ENCODE measurements around the gene COA4. TPM values are rescaled to one million over a fixed set of nuclear protein-coding genes. Genes with fewer than 3 reads are reported as not detected.

COA4 gene
- total and polyA plus RNA-seq, 2 donors from 2014 or later, result 64.7 to 177 TPM

GRCh38 chr11:73916435-73916834 is 39.8 kb upstream of the COA4 start:
- Histone ChIP-seq H3K4me1 (ENCODE audit: control insufficient read depth in 2 of 3, insufficient read depth in 2 of 3, low read depth in 1 of 3, low read length in 3 of 3) (no peaks in the 10 kb centered on the region), H3K9me3 (ENCODE audit: control insufficient read depth in 2 of 3, insufficient read depth in 1 of 3, low read length in 3 of 3) (no peaks in the 10 kb centered on the region), H3K27ac (ENCODE audit: low read depth in 2 of 2, low read length in 2 of 2) (peak overlapping the region in 1 of 2 donors; percentile 35), H3K27me3 (ENCODE audit: control insufficient read depth, insufficient read depth, low read length) (no peaks in the 10 kb centered on the region), H3K36me3 (ENCODE audit: control insufficient read depth in 2 of 3, insufficient read depth in 3 of 3, low read length in 3 of 3) (peaks cover 11 to 27% (median 16%) of the 10 kb centered on the region in 3 donors), H3K4me3 (ENCODE audit: low read length in 3 of 3) (no peak overlapping the region), H3K9ac (ENCODE audit: low read length in 3 of 3) (no peak overlapping the region)
- TF ChIP-seq CTCF (IDR thresholded peaks at IDR 0.05; ENCODE audit: borderline replicate concordance, extremely low read depth, insufficient read depth), result no peak
- DNase-seq, result no peak
- FAIRE-seq, result peak; percentile 44
- intact Hi-C loops (cut with DNase I), result no loop called here

GRCh38 chr11:73914284-73914683 is 37.6 kb upstream of the COA4 start:
- no peak overlapping the region for H3K4me3 ChIP-seq (ENCODE audit: low read length in 3 of 3)
- no peak overlapping the region for H3K9ac ChIP-seq (ENCODE audit: low read length in 3 of 3)
- no peak for TF ChIP-seq CTCF (IDR thresholded peaks at IDR 0.05; ENCODE audit: borderline replicate concordance, extremely low read depth, insufficient read depth)
- H3K36me3 ChIP-seq (ENCODE audit: control insufficient read depth in 2 of 3, insufficient read depth in 3 of 3, low read length in 3 of 3), result peaks cover 9 to 37% (median 17%) of the 10 kb centered on the region in 3 donors
- intact Hi-C loops (cut with DNase I), result no loop called here
- no peaks in the 10 kb centered on the region for H3K9me3 ChIP-seq (ENCODE audit: control insufficient read depth in 2 of 3, insufficient read depth in 1 of 3, low read length in 3 of 3)
- FAIRE-seq, result no peak
- no peaks in the 10 kb centered on the region for H3K27me3 ChIP-seq (ENCODE audit: control insufficient read depth, insufficient read depth, low read length)
- no peaks in the 10 kb centered on the region for H3K4me1 ChIP-seq (ENCODE audit: control insufficient read depth in 2 of 3, insufficient read depth in 2 of 3, low read depth in 1 of 3, low read length in 3 of 3)
- H3K27ac ChIP-seq (ENCODE audit: low read depth in 2 of 2, low read length in 2 of 2), result no peak overlapping the region
- DNase-seq, result no peak

GRCh38 chr11:73913472-73913871 is 36.8 kb upstream of the COA4 start:
- Histone ChIP-seq H3K36me3 (ENCODE audit: control insufficient read depth in 2 of 3, insufficient read depth in 3 of 3, low read length in 3 of 3) (peaks cover 2 to 32% (median 13%) of the 10 kb centered on the region in 3 donors), H3K27me3 (ENCODE audit: control insufficient read depth, insufficient read depth, low read length) (no peaks in the 10 kb centered on the region), H3K9ac (ENCODE audit: low read length in 3 of 3) (no peak overlapping the region), H3K9me3 (ENCODE audit: control insufficient read depth in 2 of 3, insufficient read depth in 1 of 3, low read length in 3 of 3) (no peaks in the 10 kb centered on the region), H3K27ac (ENCODE audit: low read depth in 2 of 2, low read length in 2 of 2) (peak overlapping the region in 1 of 2 donors; percentile 4), H3K4me3 (ENCODE audit: low read length in 3 of 3) (no peak overlapping the region), H3K4me1 (ENCODE audit: control insufficient read depth in 2 of 3, insufficient read depth in 2 of 3, low read depth in 1 of 3, low read length in 3 of 3) (no peaks in the 10 kb centered on the region)
- FAIRE-seq, result no peak
- intact Hi-C loops (cut with DNase I), result no loop called here
- TF ChIP-seq CTCF (IDR thresholded peaks at IDR 0.05; ENCODE audit: borderline replicate concordance, extremely low read depth, insufficient read depth), result no peak
- no peak for DNase-seq

- no peak for TF ChIP-seq CTCF (IDR thresholded peaks at IDR 0.05; ENCODE audit: borderline replicate concordance, extremely low read depth, insufficient read depth)
- no peak overlapping the region for H3K4me3 ChIP-seq (ENCODE audit: low read length in 3 of 3)
- H3K9ac ChIP-seq (ENCODE audit: low read length in 3 of 3), result no peak overlapping the region
- intact Hi-C loops (cut with DNase I), result no loop called here
- no peaks in the 10 kb centered on the region for H3K4me1 ChIP-seq (ENCODE audit: control insufficient read depth in 2 of 3, insufficient read depth in 2 of 3, low read depth in 1 of 3, low read length in 3 of 3)
- H3K27ac ChIP-seq (ENCODE audit: low read depth in 2 of 2, low read length in 2 of 2), result no peak overlapping the region
- H3K36me3 ChIP-seq (ENCODE audit: control insufficient read depth in 2 of 3, insufficient read depth in 3 of 3, low read length in 3 of 3), result peaks cover 2 to 38% (median 12%) of the 10 kb centered on the region in 3 donors
- H3K9me3 ChIP-seq (ENCODE audit: control insufficient read depth in 2 of 3, insufficient read depth in 1 of 3, low read length in 3 of 3), result no peaks in the 10 kb centered on the region
- DNase-seq (no peak), FAIRE-seq (no peak)
- no peaks in the 10 kb centered on the region for H3K27me3 ChIP-seq (ENCODE audit: control insufficient read depth, insufficient read depth, low read length)
These were observed 35.4 kb upstream of the COA4 start for GRCh38 chr11:73912026-73912425.
